ENCODE data around the gene CYP2B6.

CYP2B6 gene

GRCh38 chr19:40948580-40949299, 42.3 kb upstream of the CYP2B6 start:
- H3K9me3 ChIP-seq = peaks cover 5% of the 10 kb centered on the region
- no peak for TF ChIP-seq CTCF (IDR thresholded peaks at IDR 0.05)

DNA sequence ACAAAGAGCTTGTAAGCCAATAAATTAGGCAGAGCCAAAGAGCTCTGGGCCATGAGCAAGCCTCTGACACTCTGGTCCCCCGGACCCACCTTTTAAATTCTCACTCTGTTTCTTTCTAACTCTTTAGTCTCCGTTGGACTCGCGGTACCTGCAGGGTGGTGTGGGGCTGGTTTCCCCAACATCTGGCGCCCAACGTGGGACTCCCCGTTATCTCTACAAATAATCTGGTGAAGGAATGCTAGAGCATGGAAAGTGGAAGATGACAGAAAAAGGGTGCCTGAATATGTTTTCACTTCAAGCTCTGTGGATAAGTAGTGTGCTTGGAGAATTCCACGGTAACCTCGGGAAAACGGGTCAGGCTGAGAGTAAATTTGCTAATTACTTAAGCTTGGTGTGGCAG, 36.5 kb upstream of the CYP2B6 start:
- Histone ChIP-seq H3K36me3 (no peaks in the 10 kb centered on the region), H3K27ac (no peak overlapping the region), H3K9me3 (peaks cover 26% of the 10 kb centered on the region), H3K4me1 (ENCODE audit: control insufficient read depth in 1 of 2, insufficient read depth in 1 of 2, low read depth in 1 of 2, low read length in 1 of 2) (no peaks in the 10 kb centered on the region), H3K27me3 (peaks cover 7% of the 10 kb centered on the region), H3K4me3 (ENCODE audit: low read depth in 1 of 2, low read length in 1 of 2) (no peak overlapping the region)
- no peak for TF ChIP-seq CTCF (IDR thresholded peaks at IDR 0.05)

More at GRCh38 chr19:40948580-40949299, 42.3 kb upstream of the CYP2B6 start:
- H3K4me1 ChIP-seq (ENCODE audit: control insufficient read depth in 1 of 2, insufficient read depth in 1 of 2, low read depth in 1 of 2, low read length in 1 of 2) = no peaks in the 10 kb centered on the region
- no peak overlapping the region for H3K4me3 ChIP-seq (ENCODE audit: low read depth in 1 of 2, low read length in 1 of 2)
- H3K27ac ChIP-seq = no peak overlapping the region
- H3K36me3 ChIP-seq = no peaks in the 10 kb centered on the region
- H3K27me3 ChIP-seq = peaks cover 9% of the 10 kb centered on the region

DNA sequence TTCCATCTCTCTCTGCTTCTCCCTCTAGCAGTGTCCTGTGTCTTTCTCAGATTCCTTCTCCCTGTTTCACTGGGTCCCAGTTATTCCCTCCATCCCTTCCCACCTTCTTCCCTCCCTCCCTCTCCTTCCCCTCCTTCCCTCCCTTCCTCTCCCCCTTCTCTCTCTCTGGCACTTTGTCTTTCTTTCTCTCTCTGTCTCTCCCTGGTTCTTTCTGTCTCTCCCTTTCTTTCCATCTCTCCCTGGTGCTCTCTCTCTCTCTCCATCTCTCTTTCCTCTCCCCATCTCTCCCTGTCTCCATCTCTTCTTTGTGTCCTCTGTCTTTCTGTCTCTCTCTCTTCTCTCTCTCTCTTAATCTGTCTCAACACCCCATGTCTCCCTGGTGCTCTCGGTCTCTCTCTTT, 31.7 kb upstream of the CYP2B6 start:
- no peak for TF ChIP-seq CTCF (IDR thresholded peaks at IDR 0.05)
- no peak overlapping the region for H3K4me3 ChIP-seq (ENCODE audit: low read depth in 1 of 2, low read length in 1 of 2)
- no peaks in the 10 kb centered on the region for H3K36me3 ChIP-seq
- peaks cover 42% of the 10 kb centered on the region for H3K27me3 ChIP-seq
- peaks cover 15% of the 10 kb centered on the region for H3K9me3 ChIP-seq
- H3K27ac ChIP-seq = no peak overlapping the region
- no peaks in the 10 kb centered on the region for H3K4me1 ChIP-seq (ENCODE audit: control insufficient read depth in 1 of 2, insufficient read depth in 1 of 2, low read depth in 1 of 2, low read length in 1 of 2)

- no peak for TF ChIP-seq CTCF (IDR thresholded peaks at IDR 0.05)
- Histone ChIP-seq H3K36me3 (no peaks in the 10 kb centered on the region), H3K4me3 (ENCODE audit: low read depth in 1 of 2, low read length in 1 of 2) (no peak overlapping the region), H3K27ac (no peak overlapping the region), H3K4me1 (ENCODE audit: control insufficient read depth in 1 of 2, insufficient read depth in 1 of 2, low read depth in 1 of 2, low read length in 1 of 2) (no peaks in the 10 kb centered on the region), H3K27me3 (peaks cover 42% of the 10 kb centered on the region), H3K9me3 (peaks cover 8% of the 10 kb centered on the region)
Observed at GRCh38 chr19:40960062-40960685, 30.9 kb upstream of the CYP2B6 start.

GRCh38 chr19:40960780-40961179, 30.3 kb upstream of the CYP2B6 start:
- no peak overlapping the region for H3K27ac ChIP-seq
- H3K9me3 ChIP-seq = peaks cover 3% of the 10 kb centered on the region
- TF ChIP-seq CTCF (IDR thresholded peaks at IDR 0.05) = no peak
- H3K36me3 ChIP-seq = no peaks in the 10 kb centered on the region
- H3K4me1 ChIP-seq (ENCODE audit: control insufficient read depth in 1 of 2, insufficient read depth in 1 of 2, low read depth in 1 of 2, low read length in 1 of 2) = no peaks in the 10 kb centered on the region
- H3K4me3 ChIP-seq (ENCODE audit: low read depth in 1 of 2, low read length in 1 of 2) = no peak overlapping the region
- peaks cover 42% of the 10 kb centered on the region for H3K27me3 ChIP-seq
